ENCODE data around the gene TBC1D9. TPM values are rescaled to one million over a fixed set of nuclear protein-coding genes. Genes with fewer than 3 reads are reported as not detected.

The TBC1D9 gene
- total RNA-seq (2016; rRNA removed; fragmentation: Illumina TruSeq; extraction: Trizol), result 12.2 TPM in 2 replicates
- total RNA-seq (2016; cell fraction: cytosol; rRNA removed; fragmentation: Illumina TruSeq; extraction: Trizol; ENCODE audit: low read depth), result 1.5 and 2.6 TPM in 2 replicates
- total RNA-seq (2016; cell fraction: insoluble cytoplasmic fraction; rRNA removed; fragmentation: Illumina TruSeq; extraction: Trizol), result 10.4 and 11.6 TPM in 2 replicates
- 4.6 and 4.8 TPM in 2 replicates for total RNA-seq (2016; cell fraction: membrane; rRNA removed; fragmentation: Illumina TruSeq; extraction: Trizol)
- total RNA-seq (2016; cell fraction: nucleus; rRNA removed; fragmentation: Illumina TruSeq; extraction: Trizol), result 17.1 and 20.0 TPM in 2 replicates
- polyA plus RNA-seq (2011; rRNA removed), result 9.6 and 11.9 TPM in 2 replicates
- 7.0 and 8.0 TPM in 2 replicates for polyA plus RNA-seq (2011; cell fraction: cytosol; rRNA removed)
- 11.8 and 12.8 TPM in 2 replicates for polyA plus RNA-seq (2011; cell fraction: nucleus; rRNA removed)
- polyA plus RNA-seq (2012), result 7.3 and 8.1 TPM in 2 replicates
- polyA plus RNA-seq (2016; cell fraction: cytosol; fragmentation: Illumina TruSeq; extraction: Trizol; ENCODE audit: low read depth), result 0.26 and 0.42 TPM in 2 replicates
- 7.8 and 8.5 TPM in 2 replicates for polyA plus RNA-seq (2016; cell fraction: insoluble cytoplasmic fraction; fragmentation: Illumina TruSeq; extraction: Trizol; ENCODE audit: low read depth)
- polyA plus RNA-seq (2016; cell fraction: membrane; fragmentation: Illumina TruSeq; extraction: Trizol; ENCODE audit: low read depth), result 1.4 and 1.7 TPM in 2 replicates
- polyA plus RNA-seq (2016; cell fraction: nucleus; fragmentation: Illumina TruSeq; extraction: Trizol; ENCODE audit: insufficient read depth, low read depth), result 11.3 and 12.2 TPM in 2 replicates
- 11.6 and 31.0 TPM in 2 replicates for polyA minus RNA-seq (2011; rRNA and poly(A)+ RNA removed; ENCODE audit: low replicate concordance)
- polyA minus RNA-seq (2011; cell fraction: cytosol; rRNA and poly(A)+ RNA removed), result 13.0 and 13.1 TPM in 2 replicates
- polyA minus RNA-seq (2011; cell fraction: nucleus; rRNA and poly(A)+ RNA removed), result 57.6 and 63.4 TPM in 2 replicates
- percentile 85 among the genes with signal in this experiment for Bru-seq, nascent RNA
- BruChase-seq, experiment 1, labeled RNA remaining after a 6-hour chase, result percentile 71 among the genes with signal in this experiment
- BruChase-seq, experiment 2, labeled RNA remaining after a 2-hour chase, result percentile 72 among the genes with signal in this experiment
- long read RNA-seq, experiment 1, partial matches to known transcripts, result 5 of 11 reads
- long read RNA-seq, experiment 1, other reads (novel, unspliced or antisense), result 6 of 11 reads
- long read RNA-seq, experiment 2, full-length matches to known transcripts, result 1 of 16 reads
- long read RNA-seq, experiment 2, partial matches to known transcripts, result 1 of 16 reads
- long read RNA-seq, experiment 2, other reads (novel, unspliced or antisense), result 14 of 16 reads

DNA sequence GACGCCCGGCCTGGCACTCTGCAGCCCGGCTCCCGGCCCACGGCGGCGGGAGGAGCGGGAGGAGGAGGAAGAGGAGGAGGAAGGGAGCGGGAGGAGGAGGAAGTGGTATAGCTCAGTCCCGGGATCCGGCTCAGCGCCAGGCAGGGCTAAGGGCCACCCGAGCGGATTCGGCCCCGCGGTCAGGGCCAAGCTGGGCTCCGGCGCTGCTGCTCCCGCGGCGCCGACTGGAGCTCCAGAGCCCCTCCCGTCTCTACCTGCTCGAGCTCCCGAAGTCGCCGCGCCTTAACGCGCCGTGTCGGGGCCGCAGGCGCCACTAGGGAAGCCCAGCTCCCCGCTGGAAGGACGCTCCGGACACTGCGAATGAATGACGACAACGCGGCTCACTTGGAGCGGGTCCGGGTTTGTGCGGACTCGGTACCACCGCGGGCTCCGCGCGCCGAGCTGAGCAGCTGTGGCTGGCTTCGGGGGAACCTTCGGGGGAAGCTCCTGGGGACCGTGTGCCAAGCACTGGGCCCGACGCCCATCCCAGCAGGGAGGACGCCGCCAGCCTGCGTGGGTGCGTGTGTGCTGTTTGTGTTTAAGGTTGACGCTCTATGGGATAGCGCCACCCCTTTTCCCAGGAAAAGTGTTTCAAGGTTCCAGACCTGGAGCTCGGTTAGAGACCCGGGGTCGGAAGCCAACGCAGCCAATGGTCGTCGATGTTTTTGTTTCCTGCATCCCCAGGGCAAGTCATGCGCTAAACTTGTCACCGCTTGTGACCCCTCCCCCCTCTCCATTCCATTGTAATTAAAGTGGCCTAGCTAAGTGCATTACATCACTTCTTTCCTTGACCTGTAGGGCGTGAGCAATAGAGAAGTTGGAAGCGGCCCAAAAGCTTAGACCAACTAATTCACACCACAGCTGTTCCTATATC lies at the start of gene TBC1D9:
Gene TBC1D9, minus strand, starts transcription at position 67 of the 913 bp plus-strand sequence. CDS start 340 bp downstream, outside the sequence.
- in situ Hi-C loops (cut with HindIII; ENCODE audit: extremely low pct_ligation_motif_present, low pct_unique_long_range_greater_than_20kb), result loop anchor here (10.0 kb wide), 1 partner anchor 112 kb away; no protein-coding TSS in a partner anchor
- TF ChIP-seq REXO4 (CRISPR knock-in tag; IDR thresholded peaks at IDR 0.05; ENCODE audit: borderline replicate concordance) (no peak), CCAR2 (optimal IDR thresholded peaks at IDR 0.05; ENCODE audit: low read depth, low read length) (no peak), ZNF124 (CRISPR knock-in tag; IDR thresholded peaks at IDR 0.05) (peak; percentile 50; the same call in 1 of the 2 replicates), NR2F2 (IDR thresholded peaks at IDR 0.05; ENCODE audit: borderline replicate concordance, low read depth) (no peak; the same call in 1 of the 2 replicates), KLF9 (CRISPR knock-in tag; IDR thresholded peaks at IDR 0.05; ENCODE audit: low read depth) (no peak), SNAI1 (CRISPR knock-in tag; IDR thresholded peaks at IDR 0.05; ENCODE audit: borderline replicate concordance) (0 out of 2 replicates have a peak, but pooled peaks have one; percentile 32), JUN (CRISPR knock-in tag; IDR thresholded peaks at IDR 0.05) (0 out of 2 replicates have a peak, but pooled peaks have one; percentile 11), FOSL2 (CRISPR knock-in tag; IDR thresholded peaks at IDR 0.05) (peak; percentile 36; the same call in 1 of the 2 replicates), ETV5 (CRISPR knock-in tag; IDR thresholded peaks at IDR 0.05; ENCODE audit: borderline replicate concordance) (peak; percentile 31; the same call in 1 of the 2 replicates), ZNF75D (CRISPR knock-in tag; IDR thresholded peaks at IDR 0.05; ENCODE audit: borderline replicate concordance) (no peak), NCOA1 (CRISPR knock-in tag; IDR thresholded peaks at IDR 0.05) (no peak), NFRKB (IDR thresholded peaks at IDR 0.05) (no peak)
- TF ChIP-seq, protein P1, sequence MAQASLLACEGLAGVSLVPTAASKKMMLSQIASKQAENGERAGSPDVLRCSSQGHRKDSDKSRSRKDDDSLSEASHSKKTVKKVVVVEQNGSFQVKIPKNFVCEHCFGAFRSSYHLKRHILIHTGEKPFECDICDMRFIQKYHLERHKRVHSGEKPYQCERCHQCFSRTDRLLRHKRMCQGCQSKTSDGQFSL (CRISPR knock-in tag; IDR thresholded peaks at IDR 0.05), result no peak
- TF ChIP-seq, protein P2, sequence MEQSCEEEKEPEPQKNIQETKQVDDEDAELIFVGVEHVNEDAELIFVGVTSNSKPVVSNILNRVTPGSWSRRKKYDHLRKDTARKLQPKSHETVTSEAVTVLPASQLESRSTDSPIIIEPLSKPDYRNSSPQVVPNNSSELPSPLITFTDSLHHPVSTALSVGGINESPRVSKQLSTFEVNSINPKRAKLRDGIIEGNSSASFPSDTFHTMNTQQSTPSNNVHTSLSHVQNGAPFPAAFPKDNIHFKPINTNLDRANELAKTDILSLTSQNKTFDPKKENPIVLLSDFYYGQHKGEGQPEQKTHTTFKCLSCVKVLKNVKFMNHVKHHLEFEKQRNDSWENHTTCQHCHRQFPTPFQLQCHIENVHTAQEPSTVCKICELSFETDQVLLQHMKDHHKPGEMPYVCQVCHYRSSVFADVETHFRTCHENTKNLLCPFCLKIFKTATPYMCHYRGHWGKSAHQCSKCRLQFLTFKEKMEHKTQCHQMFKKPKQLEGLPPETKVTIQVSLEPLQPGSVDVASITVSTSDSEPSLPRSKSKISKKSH (CRISPR knock-in tag; IDR thresholded peaks at IDR 0.05; ENCODE audit: borderline replicate concordance), result peak; percentile 93
- TF ChIP-seq, protein P3, sequence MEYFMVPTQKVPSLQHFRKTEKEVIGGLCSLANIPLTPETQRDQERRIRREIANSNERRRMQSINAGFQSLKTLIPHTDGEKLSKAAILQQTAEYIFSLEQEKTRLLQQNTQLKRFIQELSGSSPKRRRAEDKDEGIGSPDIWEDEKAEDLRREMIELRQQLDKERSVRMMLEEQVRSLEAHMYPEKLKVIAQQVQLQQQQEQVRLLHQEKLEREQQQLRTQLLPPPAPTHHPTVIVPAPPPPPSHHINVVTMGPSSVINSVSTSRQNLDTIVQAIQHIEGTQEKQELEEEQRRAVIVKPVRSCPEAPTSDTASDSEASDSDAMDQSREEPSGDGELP (IDR thresholded peaks at IDR 0.05; ENCODE audit: borderline replicate concordance, low read depth), result 0 out of 2 replicates have a peak, but pooled peaks have one; percentile 6

More for the DNA sequence above, at the start of gene TBC1D9:
- CTCF ChIA-PET (ENCODE audit: low intra/inter-chr PET ratio, low total read pairs), result no interaction called here
- no peaks in the 10 kb centered on the region for H3K9me3 ChIP-seq (ENCODE audit: low read length)
- H2AFZ ChIP-seq (ENCODE audit: low read length), result no peak within 1 kb of the TSS
- H3K79me2 ChIP-seq (ENCODE audit: insufficient read depth, low read length), result peaks cover 39% of the 10 kb centered on the region
- peak; percentile 26 for FAIRE-seq
- DNase-seq (ENCODE audit: low spot score), result peak; percentile 68
- H3K4me2 ChIP-seq (ENCODE audit: low read depth, low read length), result peak within 1 kb of the TSS; percentile 80
- peaks cover 0 to 3% of the 10 kb centered on the region in 2 experiments; a peak in 2 of 5 replicates for H3K36me3 ChIP-seq (replicated peaks in 1 of 2; ENCODE audit: control insufficient read depth in 1 of 2, insufficient read depth in 2 of 2, low read length in 2 of 2)
- 2% methylated on average over 39 of the region's 73 CpGs for WGBS (ENCODE audit: low lambda C conversion rate)
- peak within 1 kb of the TSS; percentile 86 for H3K9ac ChIP-seq (ENCODE audit: insufficient read depth, low read depth, low read length)
- H3K4me1 ChIP-seq (ENCODE audit: insufficient read depth, low read length), result peaks cover 38% of the 10 kb centered on the region
- POLR2A ChIA-PET, result interaction anchor here (0.7 to 1.7 kb wide), 22 partner anchors 9 to 1095 kb away, joined by 3 to 16 read pairs (median 4); partner anchors contain the start of genes CLGN, ELMOD2 and SCOC
- peak within 1 kb of the TSS; percentile 82 to 91 (median 88) for H3K4me3 ChIP-seq (replicated peaks in 1 of 3; ENCODE audit: insufficient read depth in 1 of 3, low read depth in 2 of 3, low read length in 3 of 3)
- no peaks in the 10 kb centered on the region for H3K27me3 ChIP-seq (ENCODE audit: control insufficient read depth in 1 of 2, insufficient read depth in 2 of 2, low read length in 2 of 2)
- peak within 1 kb of the TSS; percentile 69 for H3K27ac ChIP-seq (ENCODE audit: extremely low read length, insufficient read depth, low read length)
- peak; percentile 80 for ATAC-seq
- no peaks in the 10 kb centered on the region for H4K20me1 ChIP-seq (ENCODE audit: insufficient read depth, low read length)
- intact Hi-C loops (cut with micrococcal nuclease; ENCODE audit: unreplicated experiment), result loop anchor here (2.0 to 10.0 kb wide), 4 partner anchors 44 to 232 kb away; partner anchors contain the start of gene ELMOD2
- TSS peak; percentile 77 for BruUV-seq (replicated peaks)

Data from HepG2 (cell line).